NCI-H2029 treated with DMSO at 0.1 percent for 48 hours (cell line): ENCODE measurements around the gene CYFIP1.

Source experiments
- DNase-seq: peaks from one replicate; lab custom pipeline; 2025; lab: John Stamatoyannopoulos, UW

The CYFIP1 gene

GRCh38 chr15:22949074-22949547, 31.1 kb downstream of the CYFIP1 start:
- no peak for DNase-seq

GRCh38 chr15:22948056-22948455, 32.1 kb downstream of the CYFIP1 start:
- no peak for DNase-seq

- DNase-seq = no peak
Measured at GRCh38 chr15:22947101-22948000, 32.8 kb downstream of the CYFIP1 start.

GRCh38 chr15:22945071-22945470, 35.1 kb downstream of the CYFIP1 start:
- DNase-seq = no peak

GRCh38 chr15:22944651-22945050, 35.5 kb downstream of the CYFIP1 start:
- peak; percentile 27 for DNase-seq

GRCh38 chr15:22942877-22943276, 37.3 kb downstream of the CYFIP1 start:
- DNase-seq = no peak

- DNase-seq = no peak
Measured at GRCh38 chr15:22942306-22942855, 37.8 kb downstream of the CYFIP1 start.

- no peak for DNase-seq
Measured at GRCh38 chr15:22941179-22941578, 39.0 kb downstream of the CYFIP1 start.

- DNase-seq = no peak
Measured at GRCh38 chr15:22939652-22940061, 40.5 kb downstream of the CYFIP1 start.

- no peak for DNase-seq
Measured at GRCh38 chr15:22939051-22939450, 41.1 kb downstream of the CYFIP1 start.

- DNase-seq = no peak
Measured at GRCh38 chr15:22936577-22937472, 43.3 kb downstream of the CYFIP1 start.

GRCh38 chr15:22933641-22934061, 46.5 kb downstream of the CYFIP1 start:
- DNase-seq = no peak

- no peak for DNase-seq
Measured at GRCh38 chr15:22931784-22932536, 48.2 kb downstream of the CYFIP1 start.

GRCh38 chr15:22930782-22931484, 49.2 kb downstream of the CYFIP1 start:
- peak; percentile 33 for DNase-seq

- DNase-seq = no peak
Measured at GRCh38 chr15:22927761-22928160, 52.4 kb downstream of the CYFIP1 start.

GRCh38 chr15:22925875-22926274, 54.3 kb downstream of the CYFIP1 start:
- no peak for DNase-seq

- no peak for DNase-seq
Measured at GRCh38 chr15:22922003-22922402, 58.2 kb downstream of the CYFIP1 start.

- DNase-seq = no peak
Measured at GRCh38 chr15:22919171-22919570, 61.0 kb downstream of the CYFIP1 start.

- no peak for DNase-seq
Measured at GRCh38 chr15:22918596-22919140, 61.5 kb downstream of the CYFIP1 start.

GRCh38 chr15:22918056-22918455, 62.1 kb downstream of the CYFIP1 start:
- DNase-seq = no peak

GRCh38 chr15:22917556-22917955, 62.6 kb downstream of the CYFIP1 start:
- no peak for DNase-seq
